IPS-15b (cell line): ENCODE data around the gene COL5A1.

Experiments used
- H3K27me3 ChIP-seq: one replicate; pipeline ENCODE4 v1.6.1; 2013; ENCODE audit warnings: low read length; ENCODE audit not compliant: control insufficient read depth, insufficient read depth
- H3K36me3 ChIP-seq: one replicate; pipeline ENCODE4 v1.6.1; 2013; ENCODE audit warnings: low read length; ENCODE audit not compliant: control insufficient read depth, insufficient read depth
- H3K4me1 ChIP-seq: one replicate; pipeline ENCODE4 v1.6.1; 2013; ENCODE audit warnings: mild to moderate bottlenecking, low read length; ENCODE audit not compliant: control insufficient read depth, insufficient read depth
- H3K4me3 ChIP-seq: one replicate; pipeline ENCODE4 v1.5.1; 2013; ENCODE audit warnings: low read depth, low read length
- H3K9ac ChIP-seq: one replicate; pipeline ENCODE4 v1.6.1; 2013; ENCODE audit warnings: low read depth, mild to moderate bottlenecking, low read length
- H3K9me3 ChIP-seq: one replicate; pipeline ENCODE4 v1.6.1; 2013; ENCODE audit warnings: mild to moderate bottlenecking, low read length; ENCODE audit not compliant: control insufficient read depth, insufficient read depth

The COL5A1 gene

DNA sequence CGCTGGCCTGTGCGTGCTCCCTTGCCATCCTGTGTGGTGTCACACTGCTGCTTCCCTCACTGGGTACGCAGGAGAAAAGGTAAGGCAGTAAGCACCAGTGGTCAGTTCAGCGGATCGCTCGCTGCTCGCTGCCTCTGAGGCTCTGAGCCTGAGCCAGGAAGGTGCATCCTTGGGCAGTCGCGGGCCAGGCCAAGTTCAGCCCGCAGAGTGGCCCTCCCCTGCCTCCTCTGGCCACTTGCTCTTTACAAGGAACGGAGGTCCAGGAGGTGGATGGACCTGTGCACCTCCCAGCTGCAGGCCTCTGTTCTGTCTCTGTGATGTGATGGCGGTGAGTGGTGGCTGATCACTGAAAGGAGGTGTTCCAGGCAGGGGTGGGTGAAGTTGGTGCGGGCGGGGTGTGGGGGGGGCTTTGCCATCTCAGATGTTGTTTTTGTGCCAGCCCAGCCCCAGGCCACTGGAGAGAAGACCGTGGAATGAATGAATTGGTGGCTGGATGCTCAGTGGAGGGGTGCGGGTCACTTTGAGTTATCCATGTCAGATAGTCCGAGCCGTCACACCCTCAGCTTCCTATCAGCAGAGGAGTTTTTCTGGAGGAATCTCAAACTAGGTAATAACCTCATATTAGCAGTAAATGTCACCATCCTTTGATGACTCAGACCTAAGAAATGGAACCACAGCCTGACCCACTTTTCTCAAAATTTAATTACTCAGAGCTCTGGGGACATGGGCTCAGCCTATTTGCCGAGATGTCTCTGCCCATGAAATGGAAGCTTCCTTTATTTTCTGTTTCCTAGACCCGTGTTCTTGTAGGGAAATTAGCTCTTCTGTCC, 7.3 kb downstream of the COL5A1 start:
- Histone ChIP-seq H3K27me3 (no peaks in the 10 kb centered on the region), H3K9me3 (no peaks in the 10 kb centered on the region), H3K36me3 (peaks cover 2% of the 10 kb centered on the region), H3K4me1 (no peaks in the 10 kb centered on the region), H3K4me3 (no peak overlapping the region), H3K9ac (no peak overlapping the region)

DNA sequence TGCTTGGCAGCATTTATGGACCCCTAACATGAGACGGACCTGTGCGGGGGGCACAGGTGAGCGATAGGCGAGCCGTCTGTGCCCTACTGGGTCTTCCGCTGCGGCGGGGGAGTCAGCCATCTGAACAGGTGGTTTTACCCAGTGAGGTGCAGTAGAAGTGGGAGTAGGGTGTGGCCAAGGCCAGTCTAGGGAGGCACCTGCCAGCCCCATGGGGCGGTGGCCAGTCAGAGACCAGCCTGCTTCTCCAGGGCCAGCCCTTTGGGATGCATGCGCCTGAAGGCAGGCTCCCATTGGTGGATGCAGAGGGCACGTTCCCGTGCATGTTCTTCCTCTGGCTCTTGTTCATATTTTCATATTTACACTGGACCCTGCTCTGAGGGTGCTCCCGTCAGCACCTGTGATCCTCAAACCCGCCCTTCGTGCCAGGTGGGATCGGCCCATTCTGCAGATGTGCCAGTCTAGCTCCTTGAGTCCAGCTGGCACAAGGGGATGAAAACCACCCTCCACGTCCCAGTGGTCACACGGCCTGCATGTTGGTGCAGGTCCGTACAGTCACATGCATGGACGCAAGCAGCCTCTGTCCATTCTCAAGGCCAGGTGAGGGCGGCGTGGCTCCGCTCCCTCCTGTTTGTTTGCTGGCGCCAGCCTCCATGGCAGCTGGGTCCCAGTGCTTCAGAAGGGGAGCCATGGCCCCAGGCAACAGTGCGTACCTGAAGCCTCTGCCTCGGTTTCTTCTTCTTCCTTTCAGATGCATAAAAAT, 9.0 kb downstream of the COL5A1 start:
- no peak overlapping the region for H3K9ac ChIP-seq
- no peak overlapping the region for H3K4me3 ChIP-seq
- H3K36me3 ChIP-seq = no peaks in the 10 kb centered on the region

GRCh38 chr9:134651226-134651905, 9.8 kb downstream of the COL5A1 start:
- no peak overlapping the region for H3K4me3 ChIP-seq
- no peaks in the 10 kb centered on the region for H3K9me3 ChIP-seq
- H3K36me3 ChIP-seq = no peaks in the 10 kb centered on the region
- no peaks in the 10 kb centered on the region for H3K4me1 ChIP-seq
- no peaks in the 10 kb centered on the region for H3K27me3 ChIP-seq
- no peak overlapping the region for H3K9ac ChIP-seq

More for the DNA sequence above, 9.0 kb downstream of the COL5A1 start:
- no peaks in the 10 kb centered on the region for H3K27me3 ChIP-seq
- no peaks in the 10 kb centered on the region for H3K4me1 ChIP-seq
- H3K9me3 ChIP-seq = no peaks in the 10 kb centered on the region

GRCh38 chr9:134652291-134653225, 11.0 kb downstream of the COL5A1 start:
- Histone ChIP-seq H3K36me3 (no peaks in the 10 kb centered on the region), H3K4me3 (no peak overlapping the region), H3K9ac (no peak overlapping the region), H3K27me3 (no peaks in the 10 kb centered on the region), H3K9me3 (no peaks in the 10 kb centered on the region), H3K4me1 (no peaks in the 10 kb centered on the region)

DNA sequence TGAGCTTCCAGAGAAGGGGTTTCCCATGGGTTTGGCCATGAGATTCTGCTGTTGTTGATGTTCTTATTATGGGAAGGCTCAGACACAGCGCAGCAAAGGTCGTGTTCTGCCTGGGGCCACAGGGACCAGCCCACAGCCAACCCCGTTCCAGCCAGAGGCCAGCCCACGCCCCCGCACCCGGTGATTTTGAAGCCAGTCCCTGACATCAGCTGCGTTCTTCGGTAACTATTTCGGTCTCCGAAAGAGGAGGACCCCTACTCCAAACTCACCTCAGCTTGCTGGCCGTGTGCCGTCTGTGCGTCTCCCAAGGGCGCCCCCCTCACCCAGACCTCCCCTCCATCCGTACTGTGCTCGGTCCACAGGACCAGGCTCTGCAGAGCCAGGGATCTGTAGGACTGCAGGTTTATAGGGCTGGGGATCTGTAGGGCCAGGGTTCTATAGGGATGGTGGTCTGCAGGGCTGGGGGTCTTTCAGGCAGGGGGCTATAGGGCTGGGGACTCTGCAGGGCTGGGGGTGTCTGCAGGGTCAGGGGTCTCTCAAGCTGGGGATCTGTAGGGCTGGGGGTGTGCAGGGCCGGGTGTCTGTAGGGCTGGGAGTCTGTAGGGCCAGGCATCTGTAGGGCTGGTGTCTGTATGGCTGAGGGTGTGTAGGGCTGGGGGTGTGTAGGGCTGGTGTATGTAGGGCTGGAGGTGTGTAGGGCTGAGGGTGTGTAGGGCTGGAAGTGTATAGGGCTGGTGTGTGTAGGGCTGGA, 11.8 kb downstream of the COL5A1 start:
- Histone ChIP-seq H3K9ac (no peak overlapping the region), H3K4me3 (no peak overlapping the region), H3K4me1 (peaks cover 4% of the 10 kb centered on the region), H3K36me3 (no peaks in the 10 kb centered on the region), H3K27me3 (no peaks in the 10 kb centered on the region), H3K9me3 (no peaks in the 10 kb centered on the region)

- Histone ChIP-seq H3K9ac (no peak overlapping the region), H3K27me3 (no peaks in the 10 kb centered on the region), H3K4me3 (no peak overlapping the region), H3K36me3 (no peaks in the 10 kb centered on the region), H3K4me1 (peaks cover 4% of the 10 kb centered on the region), H3K9me3 (no peaks in the 10 kb centered on the region)
Observed at GRCh38 chr9:134655101-134655500, 13.5 kb downstream of the COL5A1 start.

DNA sequence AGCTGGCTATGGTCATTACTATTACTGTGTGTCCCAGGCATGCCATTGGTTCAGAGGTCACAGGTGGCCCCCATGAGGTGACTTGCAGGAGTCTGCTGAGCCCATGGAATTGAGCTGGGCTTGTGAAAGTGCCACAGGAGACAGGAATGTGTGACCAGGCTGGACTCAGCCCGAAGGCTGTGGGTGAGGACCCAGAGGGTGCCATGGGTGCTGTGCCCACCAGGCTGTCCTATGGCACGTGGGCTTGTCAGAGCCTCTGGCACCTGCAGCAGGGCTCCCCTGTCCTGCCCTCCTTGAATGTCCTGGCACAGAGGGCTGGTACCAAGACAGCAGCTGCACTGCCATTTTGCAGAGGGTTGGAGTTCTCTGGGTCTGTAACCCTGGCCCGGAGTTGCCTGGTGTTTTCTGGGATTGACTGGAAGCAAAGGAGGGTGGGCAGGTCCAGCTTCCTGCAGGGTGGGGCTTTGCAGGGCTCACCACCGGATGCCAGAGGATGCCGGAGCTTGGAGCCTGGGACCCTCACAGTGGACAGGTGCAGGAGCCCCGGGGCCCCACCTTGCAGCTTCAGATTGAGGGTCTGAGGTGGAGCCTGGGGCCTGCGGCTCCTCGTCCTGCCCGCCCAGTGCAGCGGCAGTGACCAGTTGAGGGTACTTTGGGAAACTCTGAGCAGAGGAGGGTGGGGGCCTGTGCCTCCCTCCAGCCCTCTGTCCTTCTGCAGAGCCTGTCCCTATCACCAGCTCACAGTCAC, 14.2 kb downstream of the COL5A1 start:
- no peaks in the 10 kb centered on the region for H3K36me3 ChIP-seq
- peaks cover 4% of the 10 kb centered on the region for H3K9me3 ChIP-seq
- H3K4me3 ChIP-seq = no peak overlapping the region
- H3K9ac ChIP-seq = no peak overlapping the region
- no peaks in the 10 kb centered on the region for H3K27me3 ChIP-seq
- peaks cover 4% of the 10 kb centered on the region for H3K4me1 ChIP-seq

GRCh38 chr9:134656334-134657006, 14.9 kb downstream of the COL5A1 start:
- H3K36me3 ChIP-seq = peaks cover 5% of the 10 kb centered on the region
- no peak overlapping the region for H3K4me3 ChIP-seq
- H3K27me3 ChIP-seq = no peaks in the 10 kb centered on the region
- no peak overlapping the region for H3K9ac ChIP-seq
- peaks cover 8% of the 10 kb centered on the region for H3K9me3 ChIP-seq
- peaks cover 4% of the 10 kb centered on the region for H3K4me1 ChIP-seq

DNA sequence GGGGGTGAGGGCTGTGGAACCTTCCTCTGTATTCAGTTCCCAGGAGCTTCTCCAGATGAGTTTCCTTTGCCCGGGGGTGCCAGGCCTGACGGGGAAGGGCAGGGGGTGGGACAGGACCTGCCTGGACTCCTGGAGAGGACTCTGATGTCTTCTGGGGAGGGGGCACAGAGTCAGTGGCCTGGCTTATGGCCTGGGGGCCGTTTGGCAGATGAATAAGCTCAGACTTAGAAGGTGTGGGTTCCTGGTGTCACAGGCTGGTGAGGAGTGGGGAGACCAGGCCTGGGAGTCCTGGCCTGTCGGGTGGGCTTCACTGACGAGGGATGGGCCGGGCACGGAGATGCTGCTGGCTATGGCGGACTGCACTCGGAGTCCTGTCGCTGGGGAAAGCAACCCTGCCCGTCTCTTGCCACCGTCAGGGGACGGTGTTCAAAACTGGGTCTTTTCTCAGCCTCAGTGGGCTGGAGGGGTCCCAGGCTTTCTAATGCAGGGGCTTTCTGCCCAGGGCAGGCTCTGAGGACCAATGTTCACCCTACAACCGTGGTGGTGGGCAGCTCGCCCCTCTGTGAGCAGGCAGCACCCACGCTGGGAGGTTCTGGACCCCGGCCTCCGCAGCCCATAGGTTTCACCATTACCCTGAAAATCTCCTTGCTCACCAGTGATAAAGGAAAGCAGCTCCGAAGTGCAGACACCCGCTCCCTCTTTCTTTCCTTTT, 16.2 kb downstream of the COL5A1 start:
- no peak overlapping the region for H3K4me3 ChIP-seq
- H3K36me3 ChIP-seq = peaks cover 5% of the 10 kb centered on the region
- no peaks in the 10 kb centered on the region for H3K27me3 ChIP-seq
- H3K9ac ChIP-seq = no peak overlapping the region
- H3K9me3 ChIP-seq = peaks cover 8% of the 10 kb centered on the region
- peaks cover 4% of the 10 kb centered on the region for H3K4me1 ChIP-seq
